ENCODE measurements around the gene NRAS. TPM values are rescaled to one million over a fixed set of nuclear protein-coding genes. Genes with fewer than 3 reads are reported as not detected.

Gene NRAS
- total RNA-seq, 2 donors from 2014 or later, result 13.8 to 17.4 TPM

DNA sequence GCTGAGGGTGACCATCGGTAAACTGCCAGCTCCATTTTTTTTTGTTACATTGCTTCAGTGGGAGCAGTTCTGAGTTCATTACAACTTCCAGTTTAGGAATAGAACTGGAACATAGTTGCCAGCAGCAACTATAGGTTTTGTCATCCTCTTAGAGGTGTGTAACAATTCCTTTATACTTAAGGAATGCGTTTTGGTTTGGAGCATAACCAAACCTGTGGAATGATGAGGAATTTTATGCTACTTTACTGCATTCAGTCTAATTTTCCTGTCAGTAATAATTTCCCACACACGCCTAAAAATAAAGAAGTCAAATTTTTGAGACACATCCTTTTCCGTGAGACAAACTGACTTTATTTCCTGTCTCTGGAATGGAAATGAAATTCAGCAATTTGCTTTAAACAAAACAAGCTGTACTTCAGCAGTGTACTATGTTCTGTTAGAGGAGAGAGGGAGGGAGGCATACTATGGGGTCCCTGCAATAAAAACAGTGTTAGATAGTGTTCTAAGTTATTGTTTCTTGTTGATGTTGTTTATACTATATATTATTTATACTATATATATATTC lies 16.5 kb downstream of the NRAS start:
- intact Hi-C loops (cut with DNase I), result no loop called here
- ATAC-seq, result no peak
- no peak overlapping the region for H3K27ac ChIP-seq
- H3K4me1 ChIP-seq, result no peaks in the 10 kb centered on the region
- H3K27me3 ChIP-seq, result no peaks in the 10 kb centered on the region
- no peak for DNase-seq
- no peak overlapping the region for H3K4me3 ChIP-seq
- WGBS, 2 donors, result 45 to 52% methylated on average over 4 of the region's 4 CpGs
- no peaks in the 10 kb centered on the region for H3K36me3 ChIP-seq (replicated peaks in 1 of 2; ENCODE audit: insufficient read depth in 1 of 2, low read depth in 2 of 2)
- TF ChIP-seq CTCF (IDR thresholded peaks at IDR 0.05) (no peak), POLR2A (IDR thresholded peaks at IDR 0.05) (no peak)
- no peaks in the 10 kb centered on the region for H3K9me3 ChIP-seq

DNA sequence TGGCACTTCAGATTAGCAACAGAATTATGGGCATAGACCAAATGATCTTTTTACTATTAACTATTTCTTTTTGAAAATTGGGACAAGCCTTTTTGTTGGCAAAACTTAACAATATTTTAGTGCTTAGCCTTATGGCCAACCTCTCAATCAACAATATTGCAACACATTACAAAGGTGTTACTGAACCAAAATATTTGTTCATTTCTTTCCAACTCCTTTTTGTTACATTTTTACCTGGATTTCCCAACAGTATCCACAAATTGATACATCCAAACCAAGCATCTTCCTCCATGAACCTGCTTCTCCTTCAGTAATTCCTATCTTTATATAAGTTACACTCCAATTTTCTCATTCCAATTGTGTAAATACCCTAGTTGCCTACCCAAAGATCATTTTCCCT lies 19.8 kb downstream of the NRAS start:
- no peak overlapping the region for H3K4me3 ChIP-seq
- DNase-seq (no peak), ATAC-seq (no peak)
- H3K27ac ChIP-seq, result no peak overlapping the region
- H3K4me1 ChIP-seq, result no peaks in the 10 kb centered on the region
- intact Hi-C loops (cut with DNase I), result no loop called here
- no peaks in the 10 kb centered on the region for H3K36me3 ChIP-seq (replicated peaks in 1 of 2; ENCODE audit: insufficient read depth in 1 of 2, low read depth in 2 of 2)
- TF ChIP-seq POLR2A (IDR thresholded peaks at IDR 0.05), result no peak
- no peak for TF ChIP-seq CTCF (IDR thresholded peaks at IDR 0.05)
- no peaks in the 10 kb centered on the region for H3K27me3 ChIP-seq
- H3K9me3 ChIP-seq, result no peaks in the 10 kb centered on the region

GRCh38 chr1:114695430-114696058 lies 21.0 kb downstream of the NRAS start, which contains the start of gene AMPD1:
Gene AMPD1, minus strand, starts transcription at chr1:114695546. Its CDS starts 75 bp downstream, at chr1:114695471.
- no peaks in the 10 kb centered on the region for H3K27me3 ChIP-seq

DNA sequence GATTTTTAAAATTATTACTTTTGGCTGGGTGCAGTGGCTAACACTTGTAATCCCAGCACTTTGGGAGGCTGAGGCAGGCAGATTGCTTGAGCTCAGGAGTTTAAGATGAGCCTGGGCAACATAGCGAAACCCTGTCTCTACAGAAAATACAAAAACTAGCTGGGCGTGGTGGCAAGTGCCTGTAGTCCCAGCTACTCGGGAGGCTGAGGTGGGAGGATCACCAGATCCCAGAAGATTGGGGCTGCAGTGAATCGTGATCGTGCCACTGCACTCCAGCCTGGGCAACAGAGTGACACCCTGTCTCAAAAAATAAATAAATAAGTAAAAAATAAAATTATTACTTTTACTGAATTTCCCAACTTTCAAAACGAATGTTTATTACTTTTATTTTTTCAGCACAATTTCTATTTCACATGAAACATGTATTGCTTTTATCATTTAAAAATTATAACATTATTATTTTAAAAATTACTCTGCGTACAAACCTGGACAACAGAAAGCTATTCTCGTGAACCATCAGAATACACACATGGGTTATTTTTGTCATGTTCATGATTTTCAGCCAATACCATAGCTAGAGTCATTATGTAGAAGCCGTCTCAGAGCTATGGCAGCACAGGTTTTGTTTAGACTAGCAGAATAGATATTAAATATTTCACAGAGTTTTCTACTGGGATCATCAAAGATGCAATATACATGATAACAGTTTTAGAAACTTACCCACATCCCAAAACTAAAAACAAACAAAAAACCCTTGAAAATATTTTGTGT lies 21.8 kb downstream of the NRAS start:
- Histone ChIP-seq H3K27ac (no peak overlapping the region), H3K27me3 (no peaks in the 10 kb centered on the region), H3K9me3 (no peaks in the 10 kb centered on the region), H3K4me1 (no peaks in the 10 kb centered on the region), H3K4me3 (no peak overlapping the region), H3K36me3 (replicated peaks in 1 of 2; ENCODE audit: insufficient read depth in 1 of 2, low read depth in 2 of 2) (no peaks in the 10 kb centered on the region)
- 65 to 67% methylated on average over 9 of the region's 9 CpGs for WGBS, 2 donors
- intact Hi-C loops (cut with DNase I), result no loop called here
- ATAC-seq (no peak), DNase-seq (no peak)
- no peak for TF ChIP-seq POLR2A (IDR thresholded peaks at IDR 0.05)
- TF ChIP-seq CTCF (IDR thresholded peaks at IDR 0.05), result no peak

More at GRCh38 chr1:114695430-114696058, 21.0 kb downstream of the NRAS start, which contains the start of gene AMPD1:
- WGBS, 2 donors, result 64% methylated on average over 6 of the region's 6 CpGs
- no peak within 1 kb of the TSS for H3K27ac ChIP-seq
- TF ChIP-seq POLR2A (IDR thresholded peaks at IDR 0.05), result no peak
- TF ChIP-seq CTCF (IDR thresholded peaks at IDR 0.05), result no peak
- no peak within 1 kb of the TSS for H3K4me3 ChIP-seq
- no peaks in the 10 kb centered on the region for H3K4me1 ChIP-seq
- ATAC-seq, result no peak
- H3K9me3 ChIP-seq, result no peaks in the 10 kb centered on the region
- no peak for DNase-seq
- intact Hi-C loops (cut with DNase I), result no loop called here
- no peaks in the 10 kb centered on the region for H3K36me3 ChIP-seq (replicated peaks in 1 of 2; ENCODE audit: insufficient read depth in 1 of 2, low read depth in 2 of 2)

Data from body of pancreas (tissue), 4 donors.